Osteocyte (in vitro differentiated cells): ENCODE data around the gene ZEB1. TPM values are rescaled to one million over a fixed set of nuclear protein-coding genes. Genes with fewer than 3 reads are reported as not detected.

Experiments used
- DNase-seq: peaks from one replicate; pipeline ENCODE4 v3.0.0; 2021; ENCODE audit warnings: mixed read lengths; ENCODE audit not compliant: unreplicated experiment; ENCODE audit errors: extremely low spot score
- H3K27ac Mint-ChIP-seq: one replicate; pipeline ENCODE4 v1.8.0; 2021; ENCODE audit warnings: mild to moderate bottlenecking, mixed read lengths; ENCODE audit not compliant: unreplicated experiment
- H3K27me3 Mint-ChIP-seq: one replicate; pipeline ENCODE4 v1.8.0; 2021; ENCODE audit warnings: mixed read lengths; ENCODE audit not compliant: unreplicated experiment
- H3K36me3 Mint-ChIP-seq: one replicate; pipeline ENCODE4 v1.8.0; 2021; ENCODE audit warnings: mixed read lengths; ENCODE audit not compliant: unreplicated experiment
- H3K4me1 Mint-ChIP-seq: one replicate; pipeline ENCODE4 v1.8.0; 2021; ENCODE audit warnings: mixed read lengths; ENCODE audit not compliant: unreplicated experiment
- H3K4me3 Mint-ChIP-seq: one replicate; pipeline ENCODE4 v1.8.0; 2021; ENCODE audit warnings: mild to moderate bottlenecking, moderate library complexity, mixed read lengths; ENCODE audit not compliant: unreplicated experiment
- H3K9me3 Mint-ChIP-seq: one replicate; pipeline ENCODE4 v1.8.0; 2021; ENCODE audit warnings: mixed read lengths; ENCODE audit not compliant: unreplicated experiment
- total RNA-seq: library from RNA; stranded (reverse); gene quantifications from 2 replicates; pipeline ENCODE4 v1.2.1, GENCODE V29; 2021
- TF ChIP-seq, protein P1 (sequence below): fragments of 200-600 bp; sonication (generic); IDR thresholded peaks from 2 replicates; pipeline ENCODE4 v1.5.0; 2021; ENCODE audit warnings: antibody characterized with exemption, mild to moderate bottlenecking, moderate library complexity

The ZEB1 gene
- total RNA-seq, 1 donor from 2014 or later, result 54.4 TPM

GRCh38 chr10:31490858-31491504, 172.0 kb downstream of the ZEB1 start:
- no peak overlapping the region for H3K27ac Mint-ChIP-seq
- no peak for DNase-seq
- peaks cover 21% of the 10 kb centered on the region for H3K9me3 Mint-ChIP-seq
- TF ChIP-seq, protein P1, sequence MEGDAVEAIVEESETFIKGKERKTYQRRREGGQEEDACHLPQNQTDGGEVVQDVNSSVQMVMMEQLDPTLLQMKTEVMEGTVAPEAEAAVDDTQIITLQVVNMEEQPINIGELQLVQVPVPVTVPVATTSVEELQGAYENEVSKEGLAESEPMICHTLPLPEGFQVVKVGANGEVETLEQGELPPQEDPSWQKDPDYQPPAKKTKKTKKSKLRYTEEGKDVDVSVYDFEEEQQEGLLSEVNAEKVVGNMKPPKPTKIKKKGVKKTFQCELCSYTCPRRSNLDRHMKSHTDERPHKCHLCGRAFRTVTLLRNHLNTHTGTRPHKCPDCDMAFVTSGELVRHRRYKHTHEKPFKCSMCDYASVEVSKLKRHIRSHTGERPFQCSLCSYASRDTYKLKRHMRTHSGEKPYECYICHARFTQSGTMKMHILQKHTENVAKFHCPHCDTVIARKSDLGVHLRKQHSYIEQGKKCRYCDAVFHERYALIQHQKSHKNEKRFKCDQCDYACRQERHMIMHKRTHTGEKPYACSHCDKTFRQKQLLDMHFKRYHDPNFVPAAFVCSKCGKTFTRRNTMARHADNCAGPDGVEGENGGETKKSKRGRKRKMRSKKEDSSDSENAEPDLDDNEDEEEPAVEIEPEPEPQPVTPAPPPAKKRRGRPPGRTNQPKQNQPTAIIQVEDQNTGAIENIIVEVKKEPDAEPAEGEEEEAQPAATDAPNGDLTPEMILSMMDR, result peak; percentile 60
- no peak overlapping the region for H3K4me3 Mint-ChIP-seq
- H3K36me3 Mint-ChIP-seq, result peaks cover 31% of the 10 kb centered on the region
- H3K27me3 Mint-ChIP-seq, result no peaks in the 10 kb centered on the region
- H3K4me1 Mint-ChIP-seq, result no peaks in the 10 kb centered on the region

GRCh38 chr10:31507427-31507826, 188.4 kb downstream of the ZEB1 start:
- H3K9me3 Mint-ChIP-seq, result peaks cover 44% of the 10 kb centered on the region
- H3K4me3 Mint-ChIP-seq, result no peak overlapping the region
- peaks cover 65% of the 10 kb centered on the region for H3K36me3 Mint-ChIP-seq
- no peak overlapping the region for H3K27ac Mint-ChIP-seq
- no peaks in the 10 kb centered on the region for H3K27me3 Mint-ChIP-seq
- no peaks in the 10 kb centered on the region for H3K4me1 Mint-ChIP-seq
- TF ChIP-seq, protein P1, result no peak
- DNase-seq, result no peak

GRCh38 chr10:31508234-31508633, 189.2 kb downstream of the ZEB1 start:
- TF ChIP-seq, protein P1, result no peak
- DNase-seq, result no peak
- H3K36me3 Mint-ChIP-seq, result peaks cover 63% of the 10 kb centered on the region
- H3K27ac Mint-ChIP-seq, result no peak overlapping the region
- no peaks in the 10 kb centered on the region for H3K27me3 Mint-ChIP-seq
- H3K4me3 Mint-ChIP-seq, result no peak overlapping the region
- no peaks in the 10 kb centered on the region for H3K4me1 Mint-ChIP-seq
- peaks cover 44% of the 10 kb centered on the region for H3K9me3 Mint-ChIP-seq

DNA sequence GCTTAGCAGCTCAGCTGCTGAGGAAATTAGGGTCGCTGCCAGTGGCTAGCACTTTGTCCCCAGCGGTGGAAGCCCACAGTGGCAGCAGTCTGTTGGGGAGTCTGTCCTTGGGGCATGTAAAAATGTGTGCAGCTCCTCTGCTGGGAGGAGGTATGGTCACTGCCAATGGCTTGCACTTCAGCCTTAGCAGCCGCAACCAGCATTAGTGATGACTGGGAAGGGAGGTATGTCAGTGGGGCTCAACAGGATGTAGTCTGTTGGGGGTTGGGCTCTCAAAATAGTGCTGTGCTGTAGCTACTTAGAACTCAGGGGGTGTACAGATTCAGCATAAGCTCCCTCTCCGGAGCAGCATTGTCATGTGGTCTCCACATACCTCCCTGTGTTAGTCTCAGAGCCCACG, 189.9 kb downstream of the ZEB1 start:
- Mint-ChIP-seq H3K36me3 (peaks cover 56% of the 10 kb centered on the region), H3K9me3 (peaks cover 40% of the 10 kb centered on the region), H3K27me3 (no peaks in the 10 kb centered on the region), H3K27ac (no peak overlapping the region), H3K4me3 (no peak overlapping the region), H3K4me1 (no peaks in the 10 kb centered on the region)
- no peak for DNase-seq
- TF ChIP-seq, protein P1, result no peak

- H3K27me3 Mint-ChIP-seq, result no peaks in the 10 kb centered on the region
- H3K4me3 Mint-ChIP-seq, result no peak overlapping the region
- TF ChIP-seq, protein P1, result no peak
- peaks cover 3% of the 10 kb centered on the region for H3K4me1 Mint-ChIP-seq
- peaks cover 53% of the 10 kb centered on the region for H3K36me3 Mint-ChIP-seq
- DNase-seq, result no peak
- H3K27ac Mint-ChIP-seq, result no peak overlapping the region
- H3K9me3 Mint-ChIP-seq, result peaks cover 29% of the 10 kb centered on the region
These were observed 191.0 kb downstream of the ZEB1 start for GRCh38 chr10:31509989-31510388.
